ENCODE data around the gene MAD1L1. TPM values are rescaled to one million over a fixed set of nuclear protein-coding genes. Genes with fewer than 3 reads are reported as not detected.

Gene MAD1L1
- total and polyA plus RNA-seq, 2 of the 13 experiments (the other 11 are each of a cell fraction or from before 2014, with no cell fraction given) = 17.4 to 64.7 TPM

GRCh38 chr7:2110610-2111396 lies 121.9 kb downstream of the MAD1L1 start (continued):
- peak; percentile 94 for TF ChIP-seq ETV5 (CRISPR knock-in tag; IDR thresholded peaks at IDR 0.05; ENCODE audit: borderline replicate concordance)
- TF ChIP-seq ZNF558 (CRISPR knock-in tag; IDR thresholded peaks at IDR 0.05; ENCODE audit: borderline replicate concordance) = peak; percentile 41; the same call in 1 of the 2 replicates
- TF ChIP-seq SMAD9 (CRISPR knock-in tag; IDR thresholded peaks at IDR 0.05) = no peak
- TF ChIP-seq SOX5 (CRISPR knock-in tag; IDR thresholded peaks at IDR 0.05; ENCODE audit: borderline replicate concordance) = peak; percentile 94
- no peak for TF ChIP-seq RFX5 (IDR thresholded peaks at IDR 0.05; ENCODE audit: low read depth, low read length)
- no peak for TF ChIP-seq PCBP1 (IDR thresholded peaks at IDR 0.05; ENCODE audit: borderline replicate concordance, low read depth, low read length)
- peak in 1 of 2 experiments; percentile 86; a peak in 2 of 4 replicates for TF ChIP-seq EP300 (IDR thresholded peaks at IDR 0.05; ENCODE audit: low read depth in 2 of 2, low read length in 2 of 2)
- peak; percentile 59; the same call in 1 of the 2 replicates for TF ChIP-seq EP300 (CRISPR knock-in tag; IDR thresholded peaks at IDR 0.05; ENCODE audit: borderline replicate concordance)
- TF ChIP-seq CBX2 (IDR thresholded peaks at IDR 0.05; ENCODE audit: low read depth, low read length) = no peak
- no peak for TF ChIP-seq CBX2 (CRISPR knock-in tag; IDR thresholded peaks at IDR 0.05; ENCODE audit: low read depth)
- TF ChIP-seq IKZF4 (CRISPR knock-in tag; IDR thresholded peaks at IDR 0.05; ENCODE audit: borderline replicate concordance, low read depth, not compliant biosample characterization) = peak; percentile 31
- TF ChIP-seq ZNF124 (CRISPR knock-in tag; IDR thresholded peaks at IDR 0.05) = no peak
- TF ChIP-seq TBX3 (IDR thresholded peaks at IDR 0.05; ENCODE audit: borderline replicate concordance) = no peak
- peak; percentile 62 for TF ChIP-seq RBFOX2 (IDR thresholded peaks at IDR 0.05; ENCODE audit: low read depth, low read length)
- TF ChIP-seq ZMAT5 (CRISPR knock-in tag; IDR thresholded peaks at IDR 0.05; ENCODE audit: borderline replicate concordance, low read depth) = no peak
- 0 out of 2 replicates have a peak, but pooled peaks have one; percentile 8 for TF ChIP-seq ZNF230 (CRISPR knock-in tag; IDR thresholded peaks at IDR 0.05)
- TF ChIP-seq CENPBD1 (CRISPR knock-in tag; IDR thresholded peaks at IDR 0.05; ENCODE audit: borderline replicate concordance, low read depth) = no peak
- TF ChIP-seq ZFP36L1 (CRISPR knock-in tag; IDR thresholded peaks at IDR 0.05) = no peak
- no peak for TF ChIP-seq ZNF652 (CRISPR knock-in tag; IDR thresholded peaks at IDR 0.05; ENCODE audit: borderline replicate concordance, low read depth)
- no peak for TF ChIP-seq ZNF570 (CRISPR knock-in tag; IDR thresholded peaks at IDR 0.05; ENCODE audit: borderline replicate concordance)
- peak; percentile 49 for TF ChIP-seq ZNF18 (CRISPR knock-in tag; IDR thresholded peaks at IDR 0.05; ENCODE audit: insufficient replicate concordance)
- TF ChIP-seq NCOR1 (IDR thresholded peaks at IDR 0.05; ENCODE audit: borderline replicate concordance, low read length) = peak; percentile 96
- TF ChIP-seq BCLAF1 (IDR thresholded peaks at IDR 0.05) = no peak
- TF ChIP-seq LBX2 (CRISPR knock-in tag; IDR thresholded peaks at IDR 0.05; ENCODE audit: borderline replicate concordance) = peak; percentile 57; the same call in 1 of the 2 replicates

Data from HepG2 (cell line).